Pulmonary artery endothelial cell (primary cell): ENCODE results near the gene KDM4C. TPM values are rescaled to one million over a fixed set of nuclear protein-coding genes. Genes with fewer than 3 reads are reported as not detected.
A peak's percentile ranks its signal among the peaks of the same experiment; 100 is the strongest.

Experiments
- DNase-seq: peaks from one replicate; pipeline ENCODE4 v3.0.0-alpha.2; 2011; ENCODE audit warnings: low read depth, low spot score
- total RNA-seq: library from RNA; depleted of rRNA; stranded (reverse); fragments of >200 nt; gene quantifications from 2 replicates; pipeline ENCODE4 v1.2.3, GENCODE V29; 2014

The KDM4C gene
- total RNA-seq, 1 donor from 2014 or later = 18.5 TPM

DNA sequence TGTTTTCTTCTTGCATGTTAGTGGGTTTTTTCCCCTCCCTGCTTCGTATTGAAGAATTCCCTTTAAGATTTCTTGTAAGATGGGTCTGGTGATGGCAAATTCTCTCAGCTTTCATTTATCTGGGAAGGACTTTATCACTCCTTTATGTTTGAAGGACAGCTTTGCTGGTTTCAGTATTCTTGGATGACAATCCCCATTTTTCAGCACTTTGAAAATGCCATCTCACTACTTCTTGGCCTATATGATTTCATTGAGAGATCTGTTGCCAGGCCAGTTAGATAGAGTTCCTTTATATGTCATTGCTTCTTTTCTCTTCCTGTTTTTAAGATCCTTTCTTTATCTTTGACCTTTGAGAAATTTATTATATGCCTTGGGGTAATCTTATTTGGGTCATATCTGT lies 106.3 kb downstream of the KDM4C start:
- DNase-seq = no peak

GRCh38 chr9:6869081-6869948 lies 111.5 kb downstream of the KDM4C start:
- no peak for DNase-seq

DNA sequence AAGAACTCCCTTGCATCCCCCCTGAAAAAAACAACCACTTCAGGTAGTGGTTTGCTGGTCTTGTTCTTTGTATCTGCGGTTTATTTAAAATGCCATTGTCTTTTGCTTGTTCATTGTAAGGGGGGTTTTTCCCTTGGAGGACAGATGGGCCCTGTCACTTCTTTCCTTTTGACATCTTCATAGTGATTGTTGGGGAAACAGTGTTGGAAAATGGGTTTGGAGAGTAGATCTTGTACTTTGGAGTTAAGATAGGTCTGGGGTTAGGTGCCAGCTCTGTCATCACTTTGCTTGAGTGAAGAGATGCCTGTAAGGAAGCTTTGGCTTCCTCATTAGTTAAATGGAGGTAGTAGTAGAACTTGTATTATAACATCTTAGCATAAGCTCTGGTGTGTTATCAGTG lies 112.4 kb downstream of the KDM4C start:
- DNase-seq = no peak

DNA sequence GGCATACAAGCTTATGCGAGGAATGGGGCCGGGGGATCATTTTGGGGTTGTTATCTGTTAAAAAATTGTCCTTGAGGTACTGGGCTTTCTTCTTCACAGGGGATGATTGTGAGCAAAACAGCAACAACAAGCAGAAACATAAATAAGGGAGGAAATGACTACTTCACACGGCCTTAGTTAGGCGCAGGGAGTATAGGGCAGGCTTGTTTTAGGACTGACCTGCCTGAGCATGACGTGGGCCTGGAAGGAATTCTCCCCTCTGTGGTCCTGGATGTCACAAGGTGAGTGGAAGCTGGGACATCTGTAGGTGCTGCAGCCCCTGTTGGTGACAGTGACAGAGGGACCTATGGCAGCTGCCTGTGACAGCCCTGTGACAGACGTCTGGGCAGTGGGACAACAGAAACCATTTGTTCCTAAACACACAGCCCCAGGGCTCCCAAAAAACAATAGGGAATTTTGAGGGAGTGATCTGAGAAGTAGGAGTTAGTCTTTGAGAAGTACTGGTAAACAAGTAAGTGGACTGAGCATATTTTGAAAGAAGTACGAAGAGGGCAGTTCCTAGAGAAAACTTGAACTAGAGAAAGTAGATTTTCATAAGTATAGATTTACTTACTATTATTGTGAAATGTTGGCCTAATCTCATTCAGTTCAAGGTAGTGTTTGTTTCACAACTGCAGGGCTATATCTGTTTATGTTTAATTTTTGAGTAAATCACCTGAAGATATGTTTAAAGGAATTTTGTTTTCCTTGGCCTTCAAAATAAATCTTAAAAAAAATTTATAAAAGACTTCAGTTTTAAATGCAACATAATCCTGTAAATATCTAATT lies 113.1 kb downstream of the KDM4C start:
- DNase-seq = no peak

GRCh38 chr9:6873857-6874256 lies 116.1 kb downstream of the KDM4C start:
- peak; percentile 41 for DNase-seq

- no peak for DNase-seq
These were observed 118.6 kb downstream of the KDM4C start for GRCh38 chr9:6876195-6876894.

DNA sequence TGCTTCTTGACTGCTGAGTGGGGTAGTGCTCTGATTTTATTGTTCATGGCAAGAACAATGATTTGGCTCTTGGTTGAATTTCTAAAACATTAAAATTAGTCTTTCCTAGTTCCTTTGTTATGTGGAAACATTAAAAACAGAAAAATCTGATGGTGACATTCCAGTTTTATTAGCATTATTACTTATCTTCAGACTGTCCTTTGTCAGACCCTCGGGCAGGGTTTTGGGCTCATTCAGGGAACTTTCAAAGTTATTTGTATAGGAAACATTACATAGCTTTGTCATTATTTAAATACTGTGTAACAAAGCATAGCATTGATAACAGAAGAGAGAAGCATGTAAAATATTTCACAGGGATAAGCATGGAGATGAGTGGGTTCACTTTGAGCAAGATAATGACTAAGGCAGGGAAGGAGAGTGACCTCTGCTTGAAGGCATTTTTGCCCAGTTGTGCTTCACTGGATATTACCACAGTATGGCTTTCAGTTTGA lies 119.9 kb downstream of the KDM4C start:
- no peak for DNase-seq

DNA sequence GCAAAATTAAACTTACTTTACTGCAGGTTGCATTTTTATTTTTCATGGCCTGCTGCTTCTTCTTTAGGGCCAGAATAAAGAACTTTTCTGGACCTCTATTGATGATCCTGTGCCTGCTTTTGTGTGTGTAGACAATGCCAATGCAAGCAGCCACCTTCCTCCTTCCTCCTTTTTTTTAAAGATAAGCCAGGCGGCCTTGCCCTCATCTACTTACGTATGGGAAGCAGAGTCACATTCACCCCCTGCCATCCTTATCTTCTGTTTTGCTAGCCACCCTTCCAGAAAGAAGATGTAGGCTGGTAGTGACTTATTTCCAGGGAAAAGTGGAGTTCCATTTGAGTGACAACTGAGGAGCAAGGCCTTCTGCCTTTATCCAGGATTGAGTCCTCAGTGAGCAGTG lies 122.9 kb downstream of the KDM4C start:
- no peak for DNase-seq

DNA sequence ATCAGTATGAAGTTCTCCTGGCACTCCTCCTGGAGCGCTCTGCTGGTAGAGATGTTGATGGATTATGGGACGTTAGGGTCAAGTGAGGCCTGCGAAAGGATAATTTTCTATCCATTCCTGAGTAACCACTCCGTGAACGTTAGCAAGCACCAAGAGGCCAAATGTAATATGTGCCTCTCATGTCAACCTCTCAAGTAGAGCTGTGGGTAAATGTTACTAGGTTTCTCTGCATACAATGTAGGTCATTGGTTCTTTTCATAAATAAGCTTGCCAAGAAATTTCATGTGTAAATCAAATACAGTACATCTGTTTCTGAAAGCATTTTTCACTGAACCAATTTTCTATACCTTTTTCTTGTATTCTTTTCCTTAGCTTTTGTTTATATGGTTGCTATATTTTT lies 126.3 kb downstream of the KDM4C start:
- no peak for DNase-seq

DNA sequence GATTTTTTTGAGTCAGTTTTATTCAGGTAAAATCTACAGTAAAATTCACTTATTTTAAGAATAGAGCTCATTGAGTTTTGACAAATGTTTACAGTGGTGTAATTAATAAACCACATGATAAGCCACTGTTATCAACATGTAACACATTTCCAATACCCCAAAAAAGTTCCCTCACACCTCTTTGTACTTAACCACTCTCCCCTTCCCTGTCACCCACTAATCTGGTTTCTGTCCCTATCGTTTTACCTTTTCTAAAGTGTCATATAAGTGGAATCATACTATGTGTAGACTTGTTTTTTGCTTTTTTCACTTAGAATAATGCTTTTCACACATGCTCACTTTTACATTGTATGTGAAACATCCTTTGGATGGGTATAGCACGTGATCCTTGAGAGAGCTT lies 127.2 kb downstream of the KDM4C start:
- no peak for DNase-seq

DNA sequence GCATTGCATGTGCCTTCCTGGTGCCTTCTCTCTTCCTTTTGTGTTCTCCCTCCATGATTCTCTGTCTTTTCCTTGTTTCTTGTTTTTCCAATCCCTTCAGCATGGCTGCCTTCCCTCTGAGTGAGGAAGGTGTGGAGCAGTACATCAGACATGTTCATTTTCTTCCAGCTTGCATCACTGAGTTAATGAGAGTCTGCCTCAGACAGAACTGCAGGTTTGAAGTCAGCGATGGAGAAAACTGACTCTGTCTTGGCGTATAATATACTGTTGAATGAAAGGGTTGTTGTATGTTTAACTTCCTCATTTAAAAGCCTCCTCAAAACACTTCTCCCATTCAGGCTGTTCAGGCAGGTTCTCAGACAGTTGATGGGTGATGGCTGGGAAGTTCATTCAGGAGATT lies 129.3 kb downstream of the KDM4C start:
- DNase-seq = no peak

GRCh38 chr9:6889868-6890267 lies 132.1 kb downstream of the KDM4C start:
- DNase-seq = no peak

DNA sequence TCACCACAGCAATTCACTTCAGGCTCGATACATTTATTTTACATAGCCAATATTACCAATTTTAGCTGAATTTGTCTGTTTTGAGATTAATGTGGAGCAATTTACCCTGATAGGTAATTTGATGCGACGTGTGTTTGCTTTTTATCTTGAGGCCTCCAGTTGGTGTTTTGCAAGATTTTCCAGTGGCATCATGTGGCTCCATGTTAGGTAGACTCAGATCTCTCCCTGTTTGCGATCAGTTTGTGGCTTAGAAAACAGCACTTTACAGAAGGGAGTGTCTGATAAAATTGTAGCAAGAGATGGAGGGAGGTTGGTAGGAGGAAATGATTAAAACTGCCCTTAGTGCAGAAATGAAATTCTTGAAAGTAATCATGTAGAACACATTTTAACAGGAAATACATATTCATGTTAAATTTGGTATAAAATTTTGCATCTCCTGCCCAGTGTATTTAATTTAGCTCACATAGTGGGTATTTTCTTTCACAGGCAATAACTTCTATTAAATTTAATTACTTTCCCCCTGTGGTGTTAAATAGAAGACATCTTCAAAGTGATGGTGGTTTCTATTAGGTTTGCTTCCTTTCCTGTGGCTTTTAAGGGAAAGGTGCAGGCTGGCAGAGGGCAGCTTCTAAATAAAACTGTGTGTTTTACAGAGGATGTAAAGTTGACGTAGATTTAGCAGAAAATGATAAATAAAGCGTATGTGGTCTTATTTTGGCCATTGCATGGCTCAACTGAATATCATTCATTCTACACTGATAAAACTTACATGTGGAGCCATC lies 135.8 kb downstream of the KDM4C start:
- no peak for DNase-seq

DNA sequence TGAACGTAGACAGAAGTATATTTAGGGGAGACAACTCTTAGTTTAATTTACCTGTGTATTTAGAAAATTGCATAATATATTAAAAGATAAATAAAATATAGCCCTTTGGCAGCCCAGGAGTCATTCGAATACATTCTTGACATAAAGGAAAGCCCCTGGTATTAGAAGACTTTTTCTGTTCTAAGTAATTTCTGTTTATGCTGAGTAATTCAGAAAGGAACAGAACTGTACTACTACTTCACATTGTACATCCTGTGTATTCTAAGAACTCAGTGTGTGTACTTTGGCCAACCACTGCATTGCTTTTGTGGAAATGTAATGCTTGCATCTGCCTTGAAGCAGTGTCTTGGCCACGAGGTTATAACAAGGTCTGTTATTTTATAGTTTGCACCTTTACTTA lies 136.4 kb downstream of the KDM4C start:
- no peak for DNase-seq

GRCh38 chr9:6895754-6896153 lies 138.0 kb downstream of the KDM4C start:
- no peak for DNase-seq

DNA sequence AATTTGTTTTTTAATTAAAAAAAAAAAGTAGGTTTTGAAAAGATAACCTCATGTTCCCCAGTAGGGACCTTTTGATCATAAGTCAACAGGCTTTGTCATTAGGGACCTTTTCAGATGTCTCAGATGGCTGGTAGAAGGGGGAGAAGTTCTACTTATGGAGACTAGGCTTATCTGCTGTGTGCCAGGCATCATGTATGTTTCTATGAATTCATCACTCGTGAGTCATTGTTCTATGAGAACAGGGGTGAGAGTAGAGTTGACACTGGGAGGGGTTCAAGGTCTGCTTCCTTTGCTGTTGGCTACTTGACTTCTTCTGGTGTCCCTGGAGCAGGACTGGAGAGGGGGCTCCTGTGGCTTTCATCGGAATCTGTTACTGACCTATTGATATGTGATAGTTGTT lies 138.8 kb downstream of the KDM4C start:
- no peak for DNase-seq

GRCh38 chr9:6897207-6897822 lies 139.5 kb downstream of the KDM4C start:
- no peak for DNase-seq

- DNase-seq = no peak
These were observed 140.1 kb downstream of the KDM4C start for GRCh38 chr9:6897898-6898302.

- no peak for DNase-seq
These were observed 141.5 kb downstream of the KDM4C start for GRCh38 chr9:6899274-6899673.

- DNase-seq = no peak
These were observed 142.7 kb downstream of the KDM4C start for GRCh38 chr9:6900440-6900883.

GRCh38 chr9:6901180-6901579 lies 143.4 kb downstream of the KDM4C start:
- no peak for DNase-seq
